ENCODE measurements around the gene ELP5. TPM values are rescaled to one million over a fixed set of nuclear protein-coding genes. Genes with fewer than 3 reads are reported as not detected.

ELP5 gene
- total and polyA plus RNA-seq, 7 donors: 28.4 to 70.9 (median 34.3) TPM

DNA sequence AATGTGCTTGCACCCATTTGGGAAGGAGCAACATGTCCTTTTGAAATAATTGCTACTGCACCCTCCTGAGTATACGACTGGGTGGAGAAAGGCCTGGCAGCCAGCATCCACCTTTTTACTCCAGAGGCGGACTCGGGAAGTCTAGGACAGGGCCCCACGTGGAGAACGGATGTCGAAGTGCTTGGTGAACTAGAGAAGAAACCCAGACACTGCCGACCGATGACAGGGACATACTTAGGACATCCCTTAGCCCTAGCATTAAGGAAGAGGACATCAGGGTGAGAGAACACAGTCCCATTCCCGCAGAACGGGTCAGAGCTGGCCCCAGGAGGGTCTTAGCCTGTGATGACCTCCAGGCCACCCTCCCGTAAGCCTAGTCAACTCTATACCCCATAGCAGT lies 38.7 kb downstream of the ELP5 start:
- WGBS, 2 donors: 73 to 80% methylated on average over 11 of the region's 11 CpGs
- Histone ChIP-seq H3K27me3 (peaks cover 11 to 38% (median 18%) of the 10 kb centered on the region in 3 donors), H3K4me1 (peaks cover 0 to 68% (median 61%) of the 10 kb centered on the region in 4 donors)

DNA sequence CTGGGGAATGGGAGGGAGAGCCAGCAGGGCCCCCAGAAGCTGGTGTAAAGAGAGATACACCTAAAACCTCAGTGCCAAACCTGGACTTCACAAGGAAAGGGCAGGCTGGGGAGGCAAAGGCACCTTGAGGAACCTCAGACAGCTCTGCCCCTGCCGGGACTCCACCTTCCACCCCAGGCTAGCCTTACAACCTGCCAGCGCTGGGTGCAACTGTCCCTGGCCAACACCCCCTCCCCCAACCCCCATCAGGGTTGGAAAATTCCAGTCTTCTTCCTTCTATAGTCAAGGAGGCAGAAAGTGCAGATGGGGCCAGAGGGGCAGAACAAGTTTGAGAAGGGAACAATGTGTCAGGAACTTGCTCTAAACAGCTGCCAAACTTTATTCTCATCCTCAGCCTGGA lies 40.2 kb downstream of the ELP5 start:
- H3K9me3 ChIP-seq: no peaks in the 10 kb centered on the region
- no peak overlapping the region for H3K4me3 ChIP-seq
- intact Hi-C loops (cut with DNase I): no loop called here
- WGBS, 2 donors: 60 to 71% methylated on average over 2 of the region's 2 CpGs
- no peak for DNase-seq
- peak in 3 of 4 donors; percentile 1 to 27 (median 12) for TF ChIP-seq POLR2AphosphoS5 (IDR thresholded peaks at IDR 0.05)
- TF ChIP-seq POLR2A (IDR thresholded peaks at IDR 0.05): no peak
- peak overlapping the region; percentile 67 to 80 (median 77) for H3K27ac ChIP-seq
- peaks cover 0 to 69% (median 62%) of the 10 kb centered on the region in 4 donors for H3K4me1 ChIP-seq
- H3K36me3 ChIP-seq: peaks cover 0 to 2% (median 0%) of the 10 kb centered on the region in 4 donors
- H3K27me3 ChIP-seq: peaks cover 11 to 38% (median 18%) of the 10 kb centered on the region in 3 donors

More for the DNA sequence above, 38.7 kb downstream of the ELP5 start:
- intact Hi-C loops (cut with DNase I): no loop called here
- Histone ChIP-seq H3K4me3 (no peak overlapping the region), H3K9me3 (no peaks in the 10 kb centered on the region), H3K27ac (peak overlapping the region; percentile 32 to 97 (median 57)), H3K36me3 (peaks cover 9 to 13% (median 11%) of the 10 kb centered on the region in 4 donors)
- TF ChIP-seq EP300 (IDR thresholded peaks at IDR 0.05): no peak
- peak in 2 of 4 donors; percentile 66 to 75 for TF ChIP-seq POLR2AphosphoS5 (IDR thresholded peaks at IDR 0.05)
- no peak for DNase-seq

DNA sequence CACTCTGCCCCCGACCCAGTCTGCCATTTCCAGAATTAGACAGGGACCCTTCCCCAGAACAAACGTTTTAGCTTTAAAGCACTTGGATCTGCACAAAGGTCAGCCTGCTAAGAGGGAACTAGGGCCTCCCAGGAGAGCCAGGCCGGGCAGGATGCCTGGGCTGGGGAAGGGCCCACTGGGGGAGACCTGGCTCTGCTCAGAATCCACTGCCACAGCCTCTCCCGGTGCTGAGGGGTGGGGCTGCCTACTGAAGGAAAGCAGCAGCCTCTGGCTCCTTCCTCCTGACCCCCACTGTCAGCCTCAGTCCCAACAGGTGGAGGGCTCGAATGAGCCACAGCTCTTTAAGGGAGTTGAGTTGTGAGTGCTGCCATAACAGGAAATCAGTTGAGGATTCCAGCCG lies 40.7 kb downstream of the ELP5 start:
- Histone ChIP-seq H3K27ac (peak overlapping the region; percentile 67 to 80 (median 77)), H3K36me3 (no peaks in the 10 kb centered on the region), H3K4me3 (no peak overlapping the region), H3K9me3 (no peaks in the 10 kb centered on the region), H3K4me1 (peaks cover 0 to 69% (median 62%) of the 10 kb centered on the region in 4 donors), H3K27me3 (peaks cover 11 to 38% (median 18%) of the 10 kb centered on the region in 3 donors)
- DNase-seq: no peak
- WGBS, 2 donors: 34 to 45% methylated on average over 6 of the region's 6 CpGs
- intact Hi-C loops (cut with DNase I): no loop called here
- TF ChIP-seq POLR2AphosphoS5 (IDR thresholded peaks at IDR 0.05) (peak in 2 of 4 donors; percentile 46 to 51), EP300 (IDR thresholded peaks at IDR 0.05) (no peak)

DNA sequence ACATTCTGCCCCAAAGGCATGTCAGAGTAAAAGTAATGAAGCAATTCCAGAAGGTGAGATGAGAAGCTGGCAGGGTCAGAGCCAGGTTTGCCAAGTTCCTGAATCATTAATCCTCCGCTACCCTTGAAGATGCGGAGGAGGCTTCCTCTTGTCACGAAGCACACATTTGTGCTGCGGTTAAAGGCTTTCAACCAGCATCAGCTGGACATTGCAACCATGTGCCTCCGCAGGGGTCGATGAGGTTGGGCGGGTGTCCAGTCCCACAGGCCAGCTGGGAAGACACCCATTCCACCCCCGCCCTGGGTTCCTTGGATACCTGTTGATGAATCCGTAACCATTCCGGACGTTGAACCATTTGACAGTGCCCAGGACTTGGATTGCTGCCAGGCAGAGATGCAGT lies 41.1 kb downstream of the ELP5 start:
- Histone ChIP-seq H3K27ac (peak overlapping the region; percentile 67 to 80 (median 77)), H3K4me1 (peaks cover 0 to 69% (median 62%) of the 10 kb centered on the region in 4 donors), H3K36me3 (no peaks in the 10 kb centered on the region), H3K4me3 (no peak overlapping the region), H3K27me3 (peaks cover 11 to 38% (median 18%) of the 10 kb centered on the region in 3 donors), H3K9me3 (no peaks in the 10 kb centered on the region)
- TF ChIP-seq POLR2A (IDR thresholded peaks at IDR 0.05) (no peak), POLR2AphosphoS5 (IDR thresholded peaks at IDR 0.05) (peak in 1 of 4 donors; percentile 16)
- TF ChIP-seq, protein P1, sequence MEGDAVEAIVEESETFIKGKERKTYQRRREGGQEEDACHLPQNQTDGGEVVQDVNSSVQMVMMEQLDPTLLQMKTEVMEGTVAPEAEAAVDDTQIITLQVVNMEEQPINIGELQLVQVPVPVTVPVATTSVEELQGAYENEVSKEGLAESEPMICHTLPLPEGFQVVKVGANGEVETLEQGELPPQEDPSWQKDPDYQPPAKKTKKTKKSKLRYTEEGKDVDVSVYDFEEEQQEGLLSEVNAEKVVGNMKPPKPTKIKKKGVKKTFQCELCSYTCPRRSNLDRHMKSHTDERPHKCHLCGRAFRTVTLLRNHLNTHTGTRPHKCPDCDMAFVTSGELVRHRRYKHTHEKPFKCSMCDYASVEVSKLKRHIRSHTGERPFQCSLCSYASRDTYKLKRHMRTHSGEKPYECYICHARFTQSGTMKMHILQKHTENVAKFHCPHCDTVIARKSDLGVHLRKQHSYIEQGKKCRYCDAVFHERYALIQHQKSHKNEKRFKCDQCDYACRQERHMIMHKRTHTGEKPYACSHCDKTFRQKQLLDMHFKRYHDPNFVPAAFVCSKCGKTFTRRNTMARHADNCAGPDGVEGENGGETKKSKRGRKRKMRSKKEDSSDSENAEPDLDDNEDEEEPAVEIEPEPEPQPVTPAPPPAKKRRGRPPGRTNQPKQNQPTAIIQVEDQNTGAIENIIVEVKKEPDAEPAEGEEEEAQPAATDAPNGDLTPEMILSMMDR (IDR thresholded peaks at IDR 0.05): no peak
- 74 to 86% methylated on average over 11 of the region's 11 CpGs for WGBS, 2 donors
- no peak for DNase-seq
- intact Hi-C loops (cut with DNase I): no loop called here

DNA sequence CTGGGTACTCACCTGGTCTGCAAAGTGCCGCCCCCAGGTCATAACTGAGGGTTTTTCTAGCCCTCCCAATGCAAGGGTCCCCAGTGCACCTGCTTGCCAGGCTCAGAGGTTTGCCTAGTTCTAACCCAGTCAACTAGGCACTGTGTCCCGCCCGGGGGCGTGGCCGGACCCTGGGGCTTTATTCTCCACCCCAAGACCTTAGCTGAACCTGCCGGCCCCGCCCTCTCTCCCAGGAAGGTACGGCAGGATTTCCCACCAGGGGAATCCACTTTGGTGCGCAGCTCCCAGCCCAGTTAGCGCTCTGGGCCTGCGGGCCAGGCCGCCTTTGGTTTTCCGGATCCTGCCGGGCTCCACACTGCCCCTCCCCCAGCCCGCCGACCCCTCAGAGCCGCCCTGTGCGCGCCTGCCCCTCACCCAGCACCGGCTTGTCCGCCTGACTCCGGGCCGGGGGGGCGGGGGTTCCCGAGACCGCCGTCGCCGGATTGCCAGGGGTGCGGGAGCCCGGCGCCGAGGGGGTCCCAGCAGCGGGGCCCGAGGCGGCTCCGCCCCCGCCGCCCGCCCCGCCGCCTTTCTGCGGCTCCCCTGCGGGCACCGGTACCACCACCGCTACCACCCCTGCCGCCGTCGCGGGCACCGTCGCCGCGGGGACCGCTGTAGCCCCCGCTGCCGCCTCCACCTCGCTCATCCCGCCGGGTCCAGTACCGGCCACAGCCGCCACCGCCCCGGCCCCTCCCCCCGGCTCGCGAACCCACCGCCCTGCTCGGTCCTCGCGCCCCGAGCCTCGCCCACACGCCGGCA lies 42.0 kb downstream of the ELP5 start:
- no peaks in the 10 kb centered on the region for H3K36me3 ChIP-seq
- 2 to 4% methylated on average over 75 of the region's 75 CpGs for WGBS, 2 donors
- H3K27ac ChIP-seq: peak overlapping the region; percentile 67 to 80 (median 77)
- no peaks in the 10 kb centered on the region for H3K9me3 ChIP-seq
- H3K4me1 ChIP-seq: peaks cover 0 to 69% (median 62%) of the 10 kb centered on the region in 4 donors
- peaks cover 11 to 38% (median 18%) of the 10 kb centered on the region in 3 donors for H3K27me3 ChIP-seq
- peak in 1 of 4 donors; percentile 16 for TF ChIP-seq POLR2AphosphoS5 (IDR thresholded peaks at IDR 0.05)
- TF ChIP-seq, protein P1 (IDR thresholded peaks at IDR 0.05): no peak
- H3K4me3 ChIP-seq: peak overlapping the region in 3 of 4 donors; percentile 28 to 44 (median 38)
- intact Hi-C loops (cut with DNase I): no loop called here
- DNase-seq: no peak

DNA sequence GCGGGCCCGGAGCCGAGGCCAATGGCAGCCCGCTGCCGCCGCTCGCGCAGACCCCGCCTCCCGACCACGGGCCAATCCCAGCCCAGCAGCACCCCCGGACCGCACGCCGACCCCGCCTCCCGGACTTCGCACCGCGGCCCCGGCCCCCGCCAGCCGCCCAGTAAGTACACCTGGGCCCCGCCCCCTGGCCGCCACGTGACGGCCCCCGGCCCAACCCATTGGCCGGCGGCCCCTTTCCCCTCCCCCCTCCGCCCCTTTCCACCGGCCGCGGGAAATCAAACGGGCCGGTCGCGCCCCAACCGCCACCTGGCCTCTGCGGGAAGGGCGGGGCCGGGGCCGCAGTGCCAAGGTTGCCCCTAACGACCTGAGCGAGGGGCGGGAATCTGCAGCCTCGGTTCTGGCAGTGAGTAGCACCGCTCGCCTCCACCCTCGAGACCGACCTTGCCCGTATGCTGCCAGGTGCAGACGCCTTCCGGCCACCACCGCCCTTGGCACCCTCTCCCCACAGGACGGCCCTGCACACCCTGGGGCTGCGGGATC lies 42.7 kb downstream of the ELP5 start, which contains the start of gene YBX2:
Gene YBX2 (minus strand): TSS at position 26 of the 540 bp plus-strand sequence. CDS start 139 bp downstream, outside the sequence.
- Histone ChIP-seq H3K27me3 (peaks cover 11 to 38% (median 18%) of the 10 kb centered on the region in 3 donors), H3K27ac (peak within 1 kb of the TSS; percentile 76 to 83 (median 79)), H3K9me3 (no peaks in the 10 kb centered on the region), H3K4me3 (peak within 1 kb of the TSS in 3 of 4 donors; percentile 28 to 44 (median 38)), H3K36me3 (no peaks in the 10 kb centered on the region), H3K4me1 (peaks cover 0 to 69% (median 62%) of the 10 kb centered on the region in 4 donors)
- DNase-seq: no peak
- TF ChIP-seq POLR2AphosphoS5 (IDR thresholded peaks at IDR 0.05) (peak in 1 of 4 donors; percentile 28), POLR2A (IDR thresholded peaks at IDR 0.05) (no peak)
- intact Hi-C loops (cut with DNase I): no loop called here
- WGBS, 2 donors: 1 to 2% methylated on average over 57 of the region's 57 CpGs
